T-helper 1 cell treated with Interleukin-12 subunit alpha and Interleukin-12 subunit beta and Interleukin-4 antibody, amounts not matched to agents 30 ng/mL and 1 ng/mL, for 36 hours (primary cell): ENCODE measurements around the gene MKS1. TPM values are rescaled to one million over a fixed set of nuclear protein-coding genes. Genes with fewer than 3 reads are reported as not detected.

Experiments used
- intact Hi-C: fragments of 100-400 bp; cut with micrococcal nuclease; formaldehyde crosslinking; loops from one replicate; pipeline ENCODE4 v1.15.1; 2024
- total RNA-seq: library from RNA; stranded (reverse); gene quantifications from 2 replicates; pipeline ENCODE4 v1.2.3, GENCODE V29; 2022

Gene MKS1
- total RNA-seq, 1 donor from 2014 or later, result 15.6 TPM

DNA sequence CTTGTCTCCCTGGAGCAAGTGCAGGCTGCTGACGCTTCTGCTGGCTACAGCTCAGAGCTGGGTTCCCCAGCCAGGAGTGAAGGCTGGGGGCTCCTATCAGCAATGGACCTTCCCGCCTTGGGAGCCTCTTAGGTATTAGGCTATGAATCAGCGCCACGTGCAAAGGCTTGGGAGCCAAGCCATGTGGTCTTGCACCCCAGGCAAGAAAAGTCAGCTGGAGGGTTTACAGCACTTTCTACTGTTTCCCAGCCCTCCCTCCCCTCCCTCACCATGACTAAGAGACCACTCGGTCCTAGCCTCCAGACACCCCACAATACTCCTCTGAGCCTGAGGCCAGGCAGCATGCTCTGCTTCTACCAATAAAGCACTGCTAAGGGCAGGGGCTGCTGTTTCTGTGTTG lies 14.3 kb downstream of the MKS1 start:
- intact Hi-C loops, result no loop called here

DNA sequence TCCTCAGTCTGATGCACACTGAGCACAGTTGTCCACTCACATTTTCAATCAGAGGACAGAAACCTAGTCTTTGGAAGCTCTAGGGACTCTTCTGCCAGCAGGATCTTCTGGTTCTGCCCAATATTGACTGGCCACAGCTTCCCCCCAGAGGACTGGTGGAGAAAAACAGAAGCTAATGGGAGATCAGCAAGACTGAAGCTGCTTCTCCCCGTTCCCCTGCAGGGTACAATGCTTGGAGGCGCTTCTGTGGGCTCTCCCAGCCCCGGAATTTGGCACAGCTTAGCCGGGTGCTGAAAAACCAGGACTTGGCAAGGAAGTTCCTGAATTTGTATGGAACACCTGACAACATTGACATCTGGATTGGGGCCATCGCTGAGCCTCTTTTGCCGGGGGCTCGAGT lies 16.2 kb downstream of the MKS1 start:
- intact Hi-C loops, result no loop called here

DNA sequence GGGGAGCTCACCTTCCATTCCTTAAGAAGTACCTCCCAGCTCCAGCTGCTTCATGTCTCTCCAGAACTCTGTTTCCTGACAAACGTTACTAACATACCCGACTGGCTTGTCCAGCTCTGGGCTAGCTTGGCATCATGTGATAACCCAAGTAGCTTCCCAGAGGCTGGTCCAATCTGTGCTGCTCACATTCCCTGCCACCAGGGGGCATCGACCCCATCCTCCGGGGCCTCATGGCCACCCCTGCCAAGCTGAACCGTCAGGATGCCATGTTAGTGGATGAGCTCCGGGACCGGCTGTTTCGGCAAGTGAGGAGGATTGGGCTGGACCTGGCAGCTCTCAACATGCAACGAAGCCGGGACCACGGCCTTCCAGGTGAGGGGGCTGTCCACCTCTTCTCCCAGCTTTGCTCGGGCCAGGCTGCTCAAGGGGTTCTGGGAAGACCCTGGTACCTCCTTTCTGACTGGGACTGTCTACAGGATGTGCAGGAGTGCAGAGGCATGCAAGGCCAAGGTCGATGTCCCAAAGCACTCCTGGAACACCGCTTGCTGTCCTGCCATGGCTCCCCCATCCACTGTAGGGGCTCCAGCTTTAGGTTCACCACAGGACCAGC lies 18.9 kb downstream of the MKS1 start:
- intact Hi-C loops, result loop anchor here (1.0 kb wide), 1 partner anchor 247 kb away; no protein-coding TSS in a partner anchor

DNA sequence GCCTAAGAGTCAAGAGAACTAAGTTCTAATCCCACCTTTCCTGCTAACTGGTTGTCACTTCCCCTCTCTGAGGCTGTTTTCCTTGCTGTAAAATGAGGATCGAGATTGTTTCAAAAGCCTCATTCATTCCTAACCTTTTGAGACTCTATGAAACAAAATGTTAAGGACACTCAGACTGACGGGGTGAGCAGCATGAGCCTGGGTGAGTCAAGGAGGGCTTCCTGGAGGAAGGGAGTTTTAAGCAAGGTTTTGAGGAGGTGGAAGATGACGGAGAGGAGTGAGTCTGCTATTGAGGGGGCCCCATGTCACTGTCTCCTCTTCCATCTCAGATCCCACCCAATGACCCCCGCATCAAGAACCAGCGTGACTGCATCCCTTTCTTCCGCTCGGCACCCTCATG lies 22.4 kb downstream of the MKS1 start:
- intact Hi-C loops, result no loop called here

DNA sequence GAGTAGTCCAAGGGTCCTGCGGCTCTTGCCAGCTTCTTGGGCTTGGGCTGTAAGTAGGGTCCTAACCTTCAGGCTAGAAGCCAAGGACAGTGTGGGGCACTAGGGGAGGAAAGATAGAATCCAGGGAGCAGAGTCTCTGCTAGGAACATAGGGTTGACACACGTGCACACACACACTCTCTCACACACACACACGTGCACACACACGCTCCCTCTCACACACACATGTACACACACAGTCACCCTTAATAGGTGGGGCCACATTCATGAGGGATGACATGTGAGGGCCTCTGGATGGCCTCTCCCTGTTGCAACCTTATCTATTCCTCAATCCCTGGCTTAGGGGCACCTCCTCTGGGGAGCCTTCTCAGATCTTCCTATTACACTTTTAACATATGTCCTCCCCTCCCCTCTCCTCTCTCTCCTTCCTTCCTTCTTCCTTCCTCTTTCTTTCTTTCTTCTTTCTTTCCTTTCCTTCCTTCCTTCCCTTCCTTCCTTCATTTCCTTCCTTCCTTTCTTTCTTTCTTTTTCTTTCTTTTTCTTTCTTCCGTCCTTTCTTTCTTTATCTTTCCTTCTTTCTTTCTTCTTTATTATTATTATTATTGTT lies 23.4 kb downstream of the MKS1 start:
- intact Hi-C loops, result no loop called here

DNA sequence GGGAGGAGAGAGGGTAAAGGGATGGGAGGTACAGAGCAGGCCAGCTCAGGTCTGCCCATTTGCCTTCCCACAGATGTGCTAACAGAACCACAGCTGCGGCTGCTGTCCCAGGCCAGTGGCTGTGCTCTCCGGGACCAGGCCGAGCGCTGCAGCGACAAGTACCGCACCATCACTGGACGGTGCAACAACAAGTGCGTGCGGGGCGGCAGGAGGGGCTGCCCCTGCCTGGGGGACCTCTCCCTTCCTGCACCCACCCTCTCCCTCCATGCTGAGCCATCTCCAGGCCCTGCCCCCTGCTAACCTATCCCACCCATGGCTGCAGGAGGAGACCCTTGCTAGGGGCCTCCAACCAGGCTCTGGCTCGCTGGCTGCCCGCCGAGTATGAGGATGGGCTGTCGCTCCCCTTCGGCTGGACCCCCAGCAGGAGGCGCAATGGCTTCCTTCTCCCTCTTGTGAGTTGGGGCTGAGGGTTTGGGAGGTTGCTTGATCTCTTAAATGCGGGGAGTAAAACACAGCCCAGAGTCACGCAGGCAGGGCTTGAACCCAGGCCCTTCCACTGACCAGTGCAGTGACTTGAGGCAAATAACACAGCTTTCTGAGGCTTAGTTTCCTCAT lies 25.3 kb downstream of the MKS1 start:
- intact Hi-C loops, result no loop called here

DNA sequence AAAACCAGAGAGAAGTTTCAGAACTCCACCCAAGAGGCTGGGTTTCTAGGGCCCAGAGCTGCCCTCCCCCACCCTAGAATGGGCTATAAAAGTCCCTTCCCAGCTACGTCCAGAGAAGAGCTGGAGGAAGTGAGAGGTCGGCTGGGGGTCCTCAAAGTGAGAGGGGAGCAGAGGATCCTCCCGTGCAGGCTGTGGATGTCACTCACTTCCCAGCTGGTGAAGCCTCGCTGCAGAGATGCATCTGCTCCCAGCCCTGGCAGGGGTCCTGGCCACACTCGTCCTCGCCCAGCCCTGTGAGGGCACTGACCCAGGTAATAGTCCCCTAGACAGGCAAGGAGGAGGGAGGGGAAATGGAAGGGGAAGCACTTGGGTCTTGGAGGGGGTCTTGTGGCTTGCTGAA lies 26.4 kb downstream of the MKS1 start, which contains the start of gene EPX:
TSS of gene EPX (plus strand) at position 115 of the 400 bp plus-strand sequence. CDS start at position 236, 121 bp downstream.
- intact Hi-C loops, result no loop called here

DNA sequence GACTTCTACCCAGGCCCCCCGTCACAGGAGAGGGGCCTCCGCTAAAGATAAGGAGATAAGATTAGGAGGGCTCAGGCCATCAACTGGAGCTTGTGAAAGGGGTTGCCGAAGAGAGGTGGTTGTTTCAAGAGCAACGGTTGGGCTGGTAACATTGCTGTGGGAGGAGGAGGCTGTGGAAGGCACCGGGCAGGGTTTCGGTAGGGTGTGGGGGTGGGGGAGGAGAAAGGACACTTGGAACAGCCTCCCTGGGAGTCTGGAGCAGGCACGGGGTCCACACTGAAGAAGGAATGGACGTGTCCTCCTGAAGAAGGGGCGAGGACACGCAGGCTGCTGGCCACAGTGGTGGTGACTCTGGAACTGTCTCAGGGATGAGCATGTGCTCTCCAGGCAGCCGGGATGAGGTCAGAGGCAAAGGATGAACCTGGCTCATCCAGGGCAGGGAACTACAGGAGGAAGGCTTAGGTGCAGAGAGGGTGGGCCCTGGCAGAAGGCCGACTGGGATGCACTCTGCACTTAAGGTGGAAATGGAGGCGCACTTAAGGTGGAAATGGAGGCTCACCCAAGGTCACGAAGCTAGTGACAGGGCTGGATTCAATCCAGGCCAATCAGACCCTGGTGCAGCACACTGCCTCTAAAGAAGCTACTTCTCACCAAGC lies 27.7 kb downstream of the MKS1 start:
- intact Hi-C loops, result no loop called here

DNA sequence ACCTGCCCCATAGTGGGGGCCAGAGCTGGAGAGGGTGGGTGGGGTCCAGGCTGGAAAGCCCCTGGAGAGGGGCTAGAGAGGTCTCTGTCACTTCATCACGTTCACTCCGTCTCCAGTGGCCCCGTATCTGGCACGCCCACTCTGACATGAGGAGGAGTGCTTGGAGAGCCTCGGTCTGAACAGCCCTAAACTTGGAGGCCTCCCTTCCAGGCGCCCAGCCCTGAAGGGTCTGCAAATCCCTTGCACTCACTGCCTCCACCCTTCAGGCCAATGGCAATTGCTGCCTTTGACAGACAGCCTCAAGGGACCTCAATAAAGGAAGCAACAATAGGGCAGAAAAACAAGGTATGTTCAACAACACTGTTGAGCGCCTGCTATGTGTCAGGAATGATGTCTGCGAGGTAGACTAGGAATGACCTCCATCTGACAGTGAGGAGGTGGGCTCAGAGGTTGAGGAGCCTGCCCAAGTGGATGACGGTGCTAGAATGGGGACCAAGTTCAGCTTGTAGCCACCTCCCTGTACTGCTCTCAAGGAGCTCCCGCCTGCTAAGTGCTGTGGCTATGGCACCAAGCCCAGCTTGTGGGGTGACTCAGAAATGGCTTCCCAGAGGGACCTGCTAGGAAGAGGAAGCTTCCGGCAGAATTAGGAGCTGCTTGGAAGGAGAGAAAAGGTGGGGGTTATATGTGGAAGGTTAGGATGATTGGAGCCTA lies 29.5 kb downstream of the MKS1 start:
- intact Hi-C loops, result no loop called here

DNA sequence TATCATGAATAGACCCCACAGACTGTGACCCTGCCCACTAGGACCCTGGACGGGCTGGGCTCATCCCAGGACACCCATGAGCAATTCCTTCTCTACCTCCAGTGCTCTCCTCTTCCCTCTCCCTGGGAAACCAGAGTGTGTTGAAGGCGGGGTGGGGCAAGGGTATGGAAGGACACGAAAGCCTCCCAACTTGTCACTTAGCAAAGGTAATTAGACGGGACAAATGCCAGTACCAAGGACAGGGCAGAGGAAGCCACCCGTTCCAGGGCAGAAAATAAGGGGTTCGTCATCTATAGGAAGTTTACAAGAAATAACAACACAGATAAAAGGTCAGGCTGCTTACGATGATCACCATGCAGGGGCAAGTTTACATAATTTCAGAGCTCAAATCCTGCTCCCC lies 31.4 kb downstream of the MKS1 start:
- intact Hi-C loops, result no loop called here

DNA sequence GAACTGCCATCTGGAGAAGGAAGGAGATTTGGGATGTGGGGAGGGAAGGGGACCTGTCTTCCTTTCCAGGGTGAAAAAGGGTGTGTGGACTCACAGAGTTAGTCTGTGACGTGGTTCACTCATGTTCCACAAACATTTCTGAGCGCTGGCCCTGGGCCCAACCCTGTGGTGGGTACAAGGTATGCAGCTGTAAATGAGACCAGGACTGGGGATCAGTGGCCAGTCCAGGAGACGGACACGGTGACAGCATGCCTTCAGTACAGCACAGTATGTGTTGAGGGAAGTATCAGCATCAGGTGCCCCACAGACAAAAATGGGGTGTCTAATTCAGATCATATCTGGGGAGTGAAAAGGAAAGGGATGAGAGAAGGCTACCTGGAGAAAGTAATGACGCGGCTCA lies 32.0 kb downstream of the MKS1 start:
- intact Hi-C loops, result no loop called here

DNA sequence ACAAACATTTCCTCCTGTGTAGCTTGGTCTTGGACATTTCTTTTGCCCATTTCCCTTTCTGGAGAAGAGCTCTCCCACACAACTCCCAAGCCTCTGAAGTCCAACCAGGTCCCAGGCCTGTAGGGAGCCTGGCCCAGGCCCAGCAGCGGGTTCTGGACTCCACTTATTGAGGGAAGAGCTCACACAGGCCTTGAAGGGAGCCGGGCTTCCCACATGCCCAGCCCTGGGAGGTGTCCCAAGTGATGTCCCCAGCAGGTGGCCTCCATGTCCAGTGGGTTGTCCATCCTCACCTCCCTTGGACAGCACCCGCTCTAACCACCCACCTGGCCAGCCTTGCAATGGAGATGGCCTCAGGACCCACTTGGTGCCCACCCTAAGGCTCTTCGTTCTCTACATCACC lies 32.5 kb downstream of the MKS1 start:
- intact Hi-C loops, result no loop called here

DNA sequence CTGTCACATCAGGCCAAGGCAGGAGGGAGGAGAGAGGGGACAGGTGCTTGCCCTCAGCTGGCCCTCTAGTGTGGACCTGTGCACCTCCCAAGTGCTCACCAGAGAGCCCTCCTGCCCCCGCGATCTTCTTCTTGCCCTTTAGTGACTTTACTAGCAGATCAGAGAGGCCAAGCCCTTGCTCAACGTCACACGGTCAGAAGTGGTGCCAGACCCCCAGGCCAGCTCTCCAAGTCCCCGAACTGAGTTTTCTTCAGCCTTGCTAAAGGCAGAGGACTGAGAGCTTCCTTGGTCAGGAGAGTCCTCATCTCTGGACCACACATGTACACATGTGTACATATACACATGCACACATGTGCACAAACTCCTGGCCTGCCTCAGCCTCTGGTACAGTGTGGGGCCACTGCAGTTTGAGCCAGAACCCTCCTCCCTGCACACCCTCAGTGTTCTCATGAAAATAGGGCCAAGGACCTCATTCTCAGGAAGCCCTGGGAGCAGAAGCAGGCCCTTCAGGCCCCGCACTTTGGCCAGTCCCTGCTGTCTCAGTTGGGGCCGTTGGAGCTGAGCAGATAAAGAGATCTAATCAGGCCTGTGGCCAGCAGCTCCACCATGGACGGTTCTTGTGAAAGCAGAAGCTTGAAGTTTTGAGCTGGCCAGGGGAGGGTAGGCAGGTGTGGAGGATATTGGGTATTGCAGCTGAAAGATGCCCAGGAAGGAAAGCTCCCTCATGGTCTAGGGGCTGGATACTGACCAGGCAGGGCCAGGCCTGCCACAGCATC lies 33.9 kb downstream of the MKS1 start:
- intact Hi-C loops, result no loop called here

DNA sequence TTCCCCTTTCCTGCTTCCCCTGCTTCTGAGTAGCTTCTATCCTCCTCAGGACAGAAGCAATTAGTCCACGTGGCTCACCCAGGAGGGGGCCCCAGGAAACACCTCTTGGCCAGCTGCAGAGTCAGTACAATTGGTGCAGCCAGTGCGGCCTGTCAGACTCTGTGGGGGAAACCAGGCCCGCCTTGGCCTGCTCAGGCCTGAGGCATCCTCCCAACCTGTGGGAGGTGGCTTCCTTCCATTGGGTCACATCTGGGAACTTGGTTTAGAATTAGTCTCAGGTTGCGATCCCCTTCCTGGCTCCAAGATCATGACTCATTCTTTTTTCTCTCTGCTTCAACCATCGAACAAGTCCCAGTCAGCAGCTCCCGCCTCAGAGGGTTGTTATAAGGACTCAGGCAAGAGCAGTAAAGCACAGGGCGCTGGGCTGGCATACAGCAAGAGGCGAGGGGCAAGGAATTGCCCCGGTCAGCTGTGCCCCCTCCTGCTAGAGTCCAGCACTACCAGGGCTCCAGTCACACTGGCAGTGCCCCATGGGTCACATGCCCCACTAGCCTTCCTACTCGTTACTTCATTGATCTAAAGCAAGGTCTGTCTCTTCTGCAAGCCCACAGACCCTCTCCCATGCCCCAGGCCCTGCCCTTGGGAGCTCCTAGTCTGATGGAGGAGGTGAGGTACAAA lies 34.6 kb downstream of the MKS1 start:
- intact Hi-C loops, result no loop called here

DNA sequence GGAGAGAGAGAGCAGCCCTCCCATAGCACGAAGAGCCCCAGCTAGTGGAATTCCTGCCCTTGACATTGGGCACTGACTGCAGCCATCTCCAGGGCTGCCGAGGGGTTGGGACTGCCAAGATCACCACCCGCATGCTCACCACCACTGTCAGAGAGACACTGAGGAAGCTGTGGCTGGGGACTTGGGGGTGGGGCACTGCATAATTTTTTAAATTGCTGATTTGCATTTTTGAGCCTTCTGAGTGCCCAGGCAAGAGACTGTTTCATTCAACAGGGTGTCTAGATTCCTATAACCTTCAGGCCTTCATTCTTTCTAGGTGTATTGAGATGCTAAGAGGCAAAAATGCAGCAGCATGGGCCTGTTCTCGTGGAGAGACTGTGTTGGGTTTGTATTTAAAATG lies 35.5 kb downstream of the MKS1 start:
- intact Hi-C loops, result no loop called here

DNA sequence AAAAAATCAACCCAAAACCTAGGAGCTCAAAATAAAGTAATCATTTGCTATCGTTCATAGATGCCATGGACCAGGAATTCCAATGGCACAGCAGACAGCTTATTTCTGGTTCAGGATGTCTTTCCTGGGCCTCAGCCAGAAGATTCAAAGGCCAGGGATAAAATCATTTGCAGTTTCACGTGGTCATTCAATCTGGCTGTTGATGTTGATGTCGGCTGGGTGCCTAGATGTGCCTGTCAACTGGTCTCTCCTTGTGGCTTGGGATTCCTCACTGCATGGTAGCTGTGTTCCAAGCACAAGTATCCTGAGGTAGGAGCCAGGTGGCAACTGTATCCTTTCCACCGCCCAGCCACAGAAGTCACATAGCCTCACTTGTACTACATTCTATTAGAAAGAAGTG lies 37.3 kb downstream of the MKS1 start:
- intact Hi-C loops, result no loop called here

DNA sequence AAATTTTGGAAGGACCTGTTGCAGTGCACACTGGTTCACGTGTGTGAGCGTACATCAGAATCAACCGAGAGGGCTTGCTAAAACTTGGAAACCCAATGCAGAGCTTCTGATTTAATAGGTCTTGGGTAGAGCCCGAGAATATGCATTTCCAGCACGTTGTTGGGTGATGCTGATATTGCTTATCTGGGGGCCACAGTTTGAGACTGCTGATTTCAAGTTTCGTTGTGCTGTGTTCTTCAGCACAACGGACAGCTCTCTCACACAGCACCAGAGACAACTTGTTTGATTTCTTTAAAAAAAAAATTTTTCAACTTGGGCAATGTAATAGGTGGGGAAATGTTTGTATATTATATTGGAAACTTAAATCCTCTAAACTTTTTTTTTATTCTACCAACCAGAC lies 42.9 kb downstream of the MKS1 start:
- intact Hi-C loops, result no loop called here

DNA sequence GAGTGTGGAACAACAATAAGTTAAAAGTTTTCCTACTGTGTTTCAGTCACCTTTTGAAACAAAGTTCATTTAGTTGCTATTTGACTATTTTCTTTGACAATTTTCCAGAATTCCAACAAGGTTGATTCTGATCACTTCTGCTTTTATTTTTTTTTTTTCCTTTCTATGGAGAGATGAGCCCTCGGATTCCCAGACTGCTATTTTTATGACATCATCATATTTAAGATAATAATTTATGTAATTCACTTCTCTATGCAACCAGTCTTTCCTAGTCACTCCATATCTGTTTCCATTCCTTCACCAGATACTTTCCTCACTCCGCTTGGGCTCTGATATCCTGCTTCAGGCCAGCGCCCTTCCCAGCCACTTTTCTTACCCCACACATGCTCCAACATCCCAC lies 44.2 kb downstream of the MKS1 start:
- intact Hi-C loops, result loop anchor here (5.0 kb wide), 1 partner anchor 323 kb away; the partner anchor contains the start of gene MRPS23

DNA sequence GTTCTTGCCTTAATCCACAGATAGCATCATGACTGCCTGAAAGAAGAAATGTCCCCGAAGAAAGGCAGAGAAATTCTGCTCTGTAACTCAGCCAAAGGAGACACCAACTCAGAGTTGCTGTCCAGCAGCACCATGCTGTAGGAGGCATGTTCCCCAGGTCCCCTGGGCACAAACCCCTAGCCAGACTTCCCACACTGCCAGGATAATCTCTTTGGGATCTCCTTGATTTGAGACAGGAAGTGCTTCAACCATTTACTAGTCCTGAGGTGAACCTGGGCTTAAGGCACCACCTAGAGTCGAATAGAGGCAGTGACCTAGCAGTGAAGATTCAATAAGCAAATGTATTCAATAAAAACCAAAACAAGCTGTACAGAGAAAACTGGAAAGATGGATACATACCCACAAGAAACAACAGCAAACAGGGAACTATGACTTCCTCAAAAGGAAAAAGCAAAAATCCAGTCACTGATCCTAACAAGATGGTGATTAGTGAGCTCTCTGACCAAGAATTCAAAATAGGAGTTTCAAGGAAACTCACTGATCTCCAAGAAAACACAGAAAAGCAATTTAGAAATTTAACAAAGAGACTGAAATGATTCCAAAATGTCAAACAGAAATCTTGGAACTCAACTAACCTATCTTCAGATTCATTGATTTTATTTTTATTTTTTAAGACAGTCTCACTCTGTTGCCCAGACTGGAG lies 46.5 kb downstream of the MKS1 start:
- intact Hi-C loops, result loop anchor here (1.0 to 5.0 kb wide), 9 partner anchors 19 to 320 kb away; partner anchors contain the start of genes MKS1 and MRPS23

DNA sequence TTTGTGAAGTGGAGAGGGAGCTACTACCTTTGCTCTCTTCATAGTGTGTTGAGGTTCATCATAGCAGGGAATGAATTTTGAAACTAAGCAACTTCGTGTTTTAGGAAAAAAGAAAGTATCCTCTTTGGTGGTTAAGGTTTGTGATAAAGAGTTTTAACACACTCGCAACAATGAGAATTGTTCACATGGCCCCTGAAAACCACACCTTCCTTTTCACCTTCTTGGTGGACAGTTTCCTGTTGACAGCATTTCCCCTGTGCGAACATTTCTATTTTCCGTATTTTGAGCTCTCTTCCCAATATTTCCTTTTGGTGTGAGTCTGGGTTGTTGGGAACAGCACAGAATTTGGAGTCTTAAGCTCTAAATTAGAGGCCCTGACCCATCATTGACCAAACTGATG lies 48.4 kb downstream of the MKS1 start:
- intact Hi-C loops, result loop anchor here (5.0 kb wide), 1 partner anchor 318 kb away; the partner anchor contains the start of gene MRPS23
